Measurements from ENCODE around the gene INSL3. TPM values are rescaled to one million over a fixed set of nuclear protein-coding genes. Genes with fewer than 3 reads are reported as not detected.

Gene INSL3
- polyA plus RNA-seq, 1 donor (not counting 4 experiments of a cell fraction or from before 2014, with no cell fraction given) = not detected

GRCh38 chr19:17863520-17864182, 42.3 kb upstream of the INSL3 start:
- Histone ChIP-seq H3K9me1 (ENCODE audit: control insufficient read depth, extremely low read depth, insufficient read depth, low read length) (no peaks in the 10 kb centered on the region), H3K36me3 (ENCODE audit: control insufficient read depth in 2 of 2, extremely low read depth in 1 of 2, insufficient read depth in 2 of 2, low read length in 2 of 2) (peaks cover 34 to 43% of the 10 kb centered on the region in 2 experiments), H3K4me2 (ENCODE audit: control insufficient read depth, extremely low read depth, insufficient read depth, low read depth, low read length) (no peak overlapping the region), H3K27ac (ENCODE audit: control insufficient read depth, insufficient read depth, low read length) (no peak overlapping the region), H3K9me3 (ENCODE audit: control insufficient read depth, low read depth, low read length) (no peaks in the 10 kb centered on the region), H4K20me1 (ENCODE audit: control insufficient read depth, extremely low read depth, insufficient read depth, low read length) (peaks cover 27% of the 10 kb centered on the region), H3K4me1 (ENCODE audit: control insufficient read depth, extremely low read depth, insufficient read depth, low read length) (peaks cover 14% of the 10 kb centered on the region), H3K27me3 (ENCODE audit: control insufficient read depth, extremely low read depth, insufficient read depth, low read length) (no peaks in the 10 kb centered on the region), H3K79me2 (ENCODE audit: control insufficient read depth, insufficient read depth, low read length) (peaks cover 33% of the 10 kb centered on the region), H2AFZ (ENCODE audit: control insufficient read depth, low read length) (no peak overlapping the region), H3K9ac (ENCODE audit: control insufficient read depth, extremely low read depth, insufficient read depth, low read length) (no peak overlapping the region), H3K4me3 (ENCODE audit: control insufficient read depth in 2 of 3, extremely low read depth in 1 of 3, insufficient read depth in 2 of 3, low read depth in 1 of 3, low read length in 3 of 3) (no peak overlapping the region)
- DNase-seq (ENCODE audit: low read depth, low spot score) = no peak
- TF ChIP-seq CTCF (optimal IDR thresholded peaks at IDR 0.05 in 1 of 3, IDR thresholded peaks at IDR 0.05 in 1 of 3, conservative IDR thresholded peaks at IDR 0.05 in 1 of 3; ENCODE audit: extremely low read depth in 1 of 3, insufficient read depth in 2 of 3, low read length in 3 of 3) (no peak), EZH2 (IDR thresholded peaks at IDR 0.05; ENCODE audit: low read length) (no peak)
- no peak for FAIRE-seq
- dilution Hi-C loops (cut with MboI; ENCODE audit: extremely low pct_ligation_motif_present, low sequenced_read_pairs) = no loop called here

GRCh38 chr19:17862711-17863519, 41.6 kb upstream of the INSL3 start:
- Histone ChIP-seq H3K4me1 (ENCODE audit: control insufficient read depth, extremely low read depth, insufficient read depth, low read length) (peaks cover 14% of the 10 kb centered on the region), H3K9me1 (ENCODE audit: control insufficient read depth, extremely low read depth, insufficient read depth, low read length) (no peaks in the 10 kb centered on the region), H3K4me2 (ENCODE audit: control insufficient read depth, extremely low read depth, insufficient read depth, low read depth, low read length) (no peak overlapping the region), H3K27ac (ENCODE audit: control insufficient read depth, insufficient read depth, low read length) (no peak overlapping the region), H3K79me2 (ENCODE audit: control insufficient read depth, insufficient read depth, low read length) (peaks cover 33% of the 10 kb centered on the region), H3K9me3 (ENCODE audit: control insufficient read depth, low read depth, low read length) (no peaks in the 10 kb centered on the region), H3K4me3 (ENCODE audit: control insufficient read depth in 2 of 3, extremely low read depth in 1 of 3, insufficient read depth in 2 of 3, low read depth in 1 of 3, low read length in 3 of 3) (no peak overlapping the region), H3K9ac (ENCODE audit: control insufficient read depth, extremely low read depth, insufficient read depth, low read length) (peak overlapping the region; percentile 16), H3K27me3 (ENCODE audit: control insufficient read depth, extremely low read depth, insufficient read depth, low read length) (no peaks in the 10 kb centered on the region), H2AFZ (ENCODE audit: control insufficient read depth, low read length) (no peak overlapping the region), H4K20me1 (ENCODE audit: control insufficient read depth, extremely low read depth, insufficient read depth, low read length) (peaks cover 27% of the 10 kb centered on the region), H3K36me3 (ENCODE audit: control insufficient read depth in 2 of 2, extremely low read depth in 1 of 2, insufficient read depth in 2 of 2, low read length in 2 of 2) (peaks cover 34 to 43% of the 10 kb centered on the region in 2 experiments)
- FAIRE-seq (no peak), DNase-seq (ENCODE audit: low read depth, low spot score) (no peak)
- dilution Hi-C loops (cut with MboI; ENCODE audit: extremely low pct_ligation_motif_present, low sequenced_read_pairs) = no loop called here
- no peak for TF ChIP-seq EZH2 (IDR thresholded peaks at IDR 0.05; ENCODE audit: low read length)
- TF ChIP-seq CTCF (optimal IDR thresholded peaks at IDR 0.05 in 1 of 3, IDR thresholded peaks at IDR 0.05 in 1 of 3, conservative IDR thresholded peaks at IDR 0.05 in 1 of 3; ENCODE audit: extremely low read depth in 1 of 3, insufficient read depth in 2 of 3, low read length in 3 of 3) = no peak
